ENCODE results near the gene SELENOP.
"Not testable (repeated sequence)": the region's sequence is repeated elsewhere in the genome, so short reads cannot be mapped to it uniquely, and the experiment has no call there.

SELENOP gene

DNA sequence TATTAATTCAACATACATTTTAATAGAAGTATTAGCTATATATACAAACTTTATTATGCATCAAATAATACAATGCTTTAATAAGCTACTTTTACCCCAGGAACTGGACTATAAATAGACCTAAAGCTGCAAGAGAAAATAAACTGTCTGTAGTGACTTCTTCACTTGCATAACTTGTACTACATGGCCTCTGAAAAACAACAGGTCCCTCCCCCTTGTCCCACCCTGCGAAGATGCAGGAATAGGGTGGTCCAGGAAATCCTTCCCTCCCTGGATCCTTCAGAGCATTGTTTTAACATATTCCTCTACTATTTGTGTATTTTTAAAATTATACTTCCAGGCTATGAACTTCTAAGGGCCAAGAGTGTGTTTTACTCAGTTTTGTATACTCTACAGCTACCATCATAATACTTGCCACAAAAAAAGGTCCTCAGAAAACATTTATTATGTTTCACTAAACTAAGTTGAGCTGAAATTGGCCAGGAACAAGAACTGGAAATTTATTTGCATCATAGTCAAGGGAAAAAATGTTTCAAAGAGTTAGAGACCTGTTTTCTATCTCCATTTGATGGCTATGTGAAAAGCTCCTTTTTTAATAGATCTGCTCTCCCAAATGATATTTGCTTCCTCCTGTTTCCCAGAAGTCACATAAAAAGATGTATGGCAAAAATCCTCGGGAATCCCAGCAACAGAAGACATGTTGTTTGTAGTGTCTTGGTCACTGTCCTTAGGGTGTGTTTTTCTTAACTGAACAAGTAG is 15.2 kb upstream of the SELENOP start:
- no peak for DNase-seq (ENCODE audit: low read depth in 4 of 4, low spot score in 1 of 4)

DNA sequence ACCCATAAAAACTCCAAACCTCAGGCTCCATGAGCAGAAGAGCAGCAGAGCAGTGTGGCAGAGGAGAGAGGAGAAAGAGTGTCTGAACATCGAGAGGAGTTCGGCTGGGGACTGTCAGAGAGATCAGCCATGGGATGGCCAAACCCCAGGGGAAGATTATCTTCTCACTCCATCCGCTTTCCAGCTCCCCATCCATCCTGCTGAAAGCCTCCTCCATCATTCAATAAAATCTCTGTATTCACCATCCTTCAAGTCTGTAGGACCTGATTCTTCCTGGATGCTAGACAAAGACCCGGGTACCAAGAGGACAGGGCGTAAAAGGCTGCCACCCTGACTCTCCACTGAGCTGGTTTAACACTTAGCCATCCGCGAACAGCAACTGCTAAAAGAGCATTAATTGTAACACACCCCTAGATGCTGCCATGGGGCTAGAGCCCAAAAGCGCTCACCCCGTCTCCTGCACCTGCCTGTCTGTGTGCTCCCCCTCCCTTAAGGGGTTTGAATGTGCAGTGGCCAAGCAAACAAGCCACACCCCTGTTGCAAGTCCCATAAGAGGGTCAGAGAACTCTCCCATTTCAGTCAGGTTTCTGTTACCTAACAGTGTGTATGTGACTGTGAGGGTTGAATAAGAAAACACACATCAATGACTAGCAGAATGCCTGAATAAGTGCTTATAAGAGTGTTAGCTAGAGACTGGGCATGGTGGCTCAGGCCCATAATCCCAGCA is 13.9 kb upstream of the SELENOP start:
- no peak for DNase-seq (ENCODE audit: low read depth in 4 of 4, low spot score in 1 of 4)

DNA sequence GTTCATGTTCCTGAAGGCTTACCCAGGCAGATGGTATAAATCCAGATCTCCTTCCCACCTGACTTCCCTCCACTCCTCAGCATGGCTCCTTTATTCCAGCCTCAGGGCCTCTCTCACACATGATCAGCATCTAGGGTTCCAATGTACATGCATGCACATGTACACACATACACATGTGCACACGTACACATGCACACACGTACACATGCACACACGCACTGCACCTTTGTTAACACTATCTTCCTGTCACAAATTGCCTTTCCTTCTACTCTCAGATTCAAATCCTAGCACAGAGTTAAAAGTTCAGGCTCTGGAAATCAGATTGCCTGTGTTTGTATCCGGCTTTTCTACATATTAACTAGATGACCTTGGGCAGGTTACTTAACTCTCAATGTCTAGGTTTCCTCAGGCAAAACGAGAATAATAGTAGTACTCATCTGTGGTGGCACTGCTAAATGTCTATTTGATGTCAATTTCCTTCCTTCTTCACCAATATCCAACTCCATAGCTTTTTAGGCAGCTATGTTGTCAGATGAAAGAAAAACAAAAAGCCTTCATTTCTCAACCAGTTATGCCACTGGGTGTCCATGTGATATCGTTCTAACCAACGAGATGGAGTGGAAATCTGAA is 12.8 kb upstream of the SELENOP start:
- DNase-seq (ENCODE audit: low read depth in 4 of 4, low spot score in 1 of 4) = no peak

DNA sequence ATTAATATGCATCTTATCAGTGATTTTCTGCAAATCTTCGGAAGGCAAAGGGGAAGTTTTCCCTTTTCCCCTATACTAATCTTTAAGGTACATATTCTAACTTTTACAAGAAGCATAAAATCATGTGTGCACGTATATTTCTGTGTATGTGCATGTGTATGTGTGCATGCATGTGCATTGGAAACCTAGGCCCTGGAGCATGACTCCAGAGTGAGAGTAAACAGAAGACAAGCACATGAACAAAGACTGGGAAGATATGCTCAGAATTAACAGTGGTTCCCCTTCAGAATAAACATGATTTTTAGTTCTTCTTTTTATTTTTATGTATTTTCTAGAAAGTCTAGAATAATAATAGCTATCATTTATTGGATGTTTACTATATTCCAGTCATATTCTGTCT is 10.9 kb upstream of the SELENOP start:
- DNase-seq (ENCODE audit: low read depth in 4 of 4, low spot score in 1 of 4) = no peak

DNA sequence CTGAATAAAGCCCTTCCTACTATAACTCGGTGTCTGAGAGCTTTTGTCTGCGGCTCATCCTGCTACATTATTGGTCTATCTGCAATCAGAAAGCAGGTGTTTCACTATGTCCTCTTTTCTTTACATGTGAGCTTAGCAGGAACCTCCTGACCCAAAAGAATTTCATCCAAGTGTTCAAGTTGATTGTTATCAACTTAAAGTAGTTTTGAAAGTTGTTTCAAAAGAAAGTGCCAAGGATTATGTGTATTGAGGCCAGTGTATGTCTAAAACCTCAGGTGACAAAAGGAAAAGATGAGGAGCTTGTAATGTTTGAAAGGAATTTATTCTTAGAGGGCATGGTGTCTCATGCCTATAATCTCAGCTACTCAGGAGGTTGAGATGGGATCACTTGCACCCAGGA is 8.1 kb upstream of the SELENOP start:
- no peak for DNase-seq (ENCODE audit: low read depth in 4 of 4, low spot score in 1 of 4)

DNA sequence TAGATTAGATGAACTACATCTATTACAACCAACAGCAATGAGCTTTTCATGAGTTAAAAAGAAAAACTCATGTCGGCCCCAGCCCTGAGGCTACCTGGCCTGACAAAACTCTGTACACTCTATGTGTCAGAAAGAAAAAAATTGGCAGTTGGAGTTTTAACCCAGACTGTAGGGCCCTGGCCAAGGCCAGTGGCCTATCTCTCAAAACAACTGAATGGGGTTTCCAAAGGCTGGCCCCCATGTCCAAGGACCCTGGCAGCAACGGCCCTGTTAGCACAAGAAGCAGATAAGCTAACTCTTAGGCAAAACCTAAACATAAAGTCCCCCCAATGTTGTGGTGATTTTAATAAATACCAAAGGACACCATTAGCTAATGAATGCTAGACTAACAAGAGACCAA is 4.9 kb upstream of the SELENOP start:
- DNase-seq (ENCODE audit: low read depth in 4 of 4, low spot score in 1 of 4) = not testable (repeated sequence)

DNA sequence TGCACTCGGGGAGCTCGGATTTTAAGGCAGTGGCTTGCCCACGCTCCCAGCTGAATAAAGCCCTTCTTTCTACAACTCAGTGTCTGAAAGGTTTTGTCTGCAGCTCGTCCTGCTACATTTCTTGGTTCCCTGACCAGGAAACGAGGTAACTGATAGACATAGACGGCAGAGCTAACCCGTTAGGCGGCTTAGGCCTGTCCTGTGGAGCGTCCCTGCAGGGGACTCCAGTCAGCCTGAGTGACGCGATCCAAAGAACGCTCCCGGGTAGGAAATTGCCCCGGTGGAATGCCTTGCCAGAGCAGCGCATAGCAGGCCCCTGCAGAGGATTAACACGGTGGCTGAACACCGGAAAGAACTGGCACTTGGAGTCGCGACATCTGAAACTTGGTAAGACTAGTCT is 1.8 kb upstream of the SELENOP start:
- DNase-seq (ENCODE audit: low read depth in 4 of 4, low spot score in 1 of 4) = no peak

DNA sequence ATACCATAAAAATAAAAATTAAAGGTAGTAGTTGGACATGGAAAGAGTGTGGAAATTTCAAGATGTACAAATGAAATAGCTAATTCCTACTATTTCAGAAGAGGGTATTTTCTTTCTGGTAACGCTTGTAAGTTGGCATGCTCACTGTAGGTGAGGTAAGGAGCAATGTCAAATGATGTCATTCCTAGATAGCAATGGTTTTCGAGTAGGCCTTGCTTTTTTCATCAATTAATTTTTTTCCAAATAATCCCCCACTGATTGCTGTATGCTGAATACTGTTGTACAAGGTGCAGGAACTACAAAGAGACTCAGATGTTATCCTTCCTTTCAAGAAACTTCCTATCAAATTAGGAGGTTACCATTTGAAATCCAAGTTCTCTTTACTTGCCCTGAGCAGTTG is 928 bp upstream of the SELENOP start:
- DNase-seq (ENCODE audit: low read depth in 4 of 4, low spot score in 1 of 4) = no peak

DNA sequence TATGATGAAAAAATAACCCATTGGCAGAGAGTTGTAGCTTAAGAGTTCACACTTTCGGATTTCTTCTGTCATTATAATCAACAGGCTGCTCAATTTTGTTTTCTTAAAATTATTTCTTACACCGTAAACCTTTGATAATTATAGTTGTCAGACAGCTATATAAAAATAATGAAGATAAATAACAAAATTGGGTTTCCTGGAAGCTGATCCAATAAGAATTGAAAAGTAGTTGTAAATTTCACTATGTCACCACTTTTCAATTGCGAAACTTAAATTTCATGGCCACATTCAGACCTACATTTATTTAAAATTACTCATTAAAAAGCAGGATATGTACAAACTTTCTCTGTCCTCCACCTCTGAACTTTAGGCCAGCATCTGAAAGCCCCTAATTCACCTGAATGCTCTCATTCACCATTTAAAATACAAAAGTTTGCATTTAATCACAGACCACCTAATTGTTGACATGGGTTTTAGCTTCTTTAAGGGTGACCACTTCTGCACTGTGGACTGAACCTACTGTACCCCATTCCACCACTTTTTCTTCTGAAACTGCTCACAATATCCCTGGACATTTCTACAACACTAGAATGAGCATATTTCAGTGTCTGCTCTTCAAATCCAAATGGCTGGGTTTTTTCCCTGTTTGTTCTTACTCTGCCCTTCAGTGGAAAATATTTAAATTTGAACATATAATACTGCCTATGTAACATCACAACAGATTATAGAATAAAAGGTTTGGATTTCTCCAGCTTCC is 680 bp downstream of the SELENOP start:
- no peak for DNase-seq (ENCODE audit: low read depth in 4 of 4, low spot score in 1 of 4)

DNA sequence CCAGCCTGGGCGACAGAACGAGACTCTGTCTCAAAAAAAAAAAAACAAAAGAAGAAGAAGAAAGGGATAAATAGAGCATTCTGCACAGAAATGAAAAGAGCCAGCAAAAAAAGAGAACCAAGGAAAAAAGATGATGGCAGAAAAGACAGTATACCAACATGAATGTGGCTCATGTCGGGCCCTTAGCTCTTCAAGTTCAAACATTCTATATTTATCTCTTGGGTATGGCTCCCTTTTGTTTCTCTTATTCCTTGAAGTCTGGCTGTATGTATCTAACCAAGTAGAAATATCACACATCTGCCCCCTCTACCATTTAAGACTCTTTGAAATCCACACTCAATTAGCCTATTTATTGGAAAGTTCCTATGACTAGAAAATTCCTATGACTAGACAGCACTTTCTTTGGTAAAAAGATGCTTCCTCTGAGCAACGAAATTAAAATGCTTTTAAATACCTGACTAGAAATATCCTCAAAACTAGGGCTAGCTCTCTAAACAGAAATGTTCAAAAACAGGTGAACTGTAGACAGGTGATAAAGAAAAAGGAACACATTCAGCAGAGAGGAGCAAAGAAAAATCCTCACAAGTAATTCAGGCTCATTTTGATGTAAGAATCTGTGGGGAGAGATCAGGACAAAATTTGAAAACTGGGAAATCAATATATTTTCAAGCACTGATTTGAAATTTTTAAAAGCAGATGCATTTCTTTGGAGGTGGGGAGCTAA is 2.6 kb downstream of the SELENOP start:
- no peak for DNase-seq (ENCODE audit: low read depth in 4 of 4, low spot score in 1 of 4)

DNA sequence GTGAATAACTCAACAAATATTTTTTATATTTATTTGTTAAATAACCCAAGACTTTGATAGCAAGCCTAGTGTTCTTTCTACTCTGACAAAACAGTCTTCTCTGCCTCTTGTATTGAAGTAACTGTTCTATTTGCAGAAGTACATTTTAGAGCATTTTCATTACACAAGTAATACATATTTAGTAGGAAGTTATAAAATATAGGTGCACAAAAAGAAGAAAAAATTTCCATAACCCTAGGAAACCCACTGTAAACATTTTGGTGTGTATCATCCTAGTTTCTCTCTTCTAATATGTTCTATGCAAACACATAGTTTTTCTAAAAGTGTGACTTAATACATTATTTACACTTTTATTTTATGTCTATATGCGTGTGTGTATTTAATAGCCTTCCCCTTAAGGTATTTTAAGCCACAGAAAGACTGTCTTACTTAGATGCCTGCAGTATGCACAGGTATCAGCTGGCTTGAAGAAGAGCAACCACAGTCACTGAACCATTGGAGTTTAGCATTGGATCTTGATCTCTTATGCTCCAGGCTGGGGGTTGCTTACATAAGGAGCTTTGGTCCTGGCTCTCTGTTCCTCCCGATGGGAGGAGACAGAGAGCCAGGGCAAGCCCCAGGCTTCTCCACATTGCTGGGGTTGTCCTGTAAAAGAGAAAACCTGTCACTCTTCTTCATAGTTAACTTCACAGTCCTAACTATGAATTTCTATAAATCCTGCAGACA is 3.8 kb downstream of the SELENOP start:
- no peak for DNase-seq (ENCODE audit: low read depth in 4 of 4, low spot score in 1 of 4)

DNA sequence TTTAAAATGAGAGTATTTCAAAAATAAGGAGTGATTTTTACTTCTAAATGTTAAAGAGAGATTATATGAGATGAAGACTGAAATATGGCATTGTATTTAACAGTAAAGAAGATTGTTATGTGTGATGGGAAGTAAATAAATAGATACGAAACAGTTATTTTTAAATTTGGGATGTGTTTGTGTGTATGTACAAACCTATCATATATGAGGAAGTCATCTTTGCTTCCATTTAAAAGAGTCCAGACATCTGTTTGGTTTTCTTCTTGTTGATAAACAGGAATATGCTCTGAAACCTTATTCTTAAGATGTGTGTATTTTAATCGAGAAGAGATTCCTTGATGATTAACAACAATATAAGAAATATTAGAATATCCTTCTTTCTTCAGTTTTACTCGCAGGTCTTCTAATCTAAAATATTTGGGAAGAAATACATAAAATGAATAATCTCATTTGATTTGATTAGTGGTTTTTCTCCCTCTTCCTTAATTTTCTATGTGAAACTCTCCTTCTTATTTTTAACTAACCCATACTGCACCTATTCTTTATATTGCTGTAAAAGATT is 4.9 kb downstream of the SELENOP start:
- DNase-seq (ENCODE audit: low read depth in 4 of 4, low spot score in 1 of 4) = no peak

DNA sequence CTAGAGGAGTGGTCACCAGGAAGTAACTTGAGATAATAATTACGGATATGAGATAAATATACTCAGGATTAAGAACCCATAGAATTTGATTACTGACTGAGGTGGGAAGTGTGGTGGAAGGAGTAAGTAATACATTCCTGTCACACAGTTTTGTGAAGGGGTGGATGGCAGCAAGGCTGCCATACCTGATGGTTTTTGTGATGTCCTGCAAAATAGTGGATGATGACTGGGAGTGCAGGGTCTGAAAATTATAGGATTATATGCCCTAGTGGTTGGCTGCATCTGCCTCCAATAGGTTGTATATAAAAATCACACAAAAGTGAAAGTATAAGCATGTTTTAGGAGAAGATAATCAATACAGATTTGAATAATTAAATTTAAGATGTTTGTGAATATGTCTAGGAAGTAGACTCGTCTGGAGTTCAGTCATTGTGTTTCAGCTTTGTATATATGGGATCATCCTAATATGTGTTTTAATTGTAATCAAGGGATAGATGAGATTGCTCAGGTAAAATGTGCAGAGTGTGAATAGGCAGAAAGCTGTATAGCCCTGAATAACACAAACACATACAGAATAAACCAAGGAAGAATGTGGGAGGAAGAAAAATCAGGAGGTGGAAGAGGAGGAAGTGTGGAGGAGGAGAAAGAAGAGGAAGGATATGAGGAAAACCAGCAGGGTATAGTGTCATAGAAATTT is 5.5 kb downstream of the SELENOP start:
- no peak for DNase-seq (ENCODE audit: low read depth in 4 of 4, low spot score in 1 of 4)

DNA sequence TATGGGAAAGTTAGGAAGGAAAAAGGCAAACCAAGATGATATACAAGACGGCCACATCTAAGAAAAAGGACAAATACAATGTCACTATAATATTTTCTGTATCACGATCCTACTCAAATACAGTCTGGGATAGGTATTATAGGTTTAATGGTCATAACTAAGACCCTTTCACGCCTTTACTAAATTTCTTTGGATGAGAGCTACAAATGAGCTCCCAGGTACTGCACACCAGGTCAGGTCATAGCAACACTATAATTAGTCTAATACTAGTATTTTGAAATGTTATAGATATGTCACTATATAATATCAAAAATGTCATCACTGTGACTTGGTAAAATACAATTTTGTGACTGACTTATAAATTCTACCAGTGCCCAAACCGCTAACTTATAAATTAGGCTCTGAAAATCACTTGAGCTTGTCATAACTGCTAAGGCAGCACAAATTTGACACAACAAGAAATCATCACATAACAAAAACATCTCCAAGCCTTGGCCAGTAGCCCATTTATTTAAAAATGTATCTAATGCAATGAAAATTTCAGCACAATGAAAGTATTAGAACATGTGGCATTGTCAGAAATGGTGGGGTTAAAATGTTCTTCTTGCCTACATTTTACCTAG is 6.9 kb downstream of the SELENOP start:
- no peak for DNase-seq (ENCODE audit: low read depth in 4 of 4, low spot score in 1 of 4)

DNA sequence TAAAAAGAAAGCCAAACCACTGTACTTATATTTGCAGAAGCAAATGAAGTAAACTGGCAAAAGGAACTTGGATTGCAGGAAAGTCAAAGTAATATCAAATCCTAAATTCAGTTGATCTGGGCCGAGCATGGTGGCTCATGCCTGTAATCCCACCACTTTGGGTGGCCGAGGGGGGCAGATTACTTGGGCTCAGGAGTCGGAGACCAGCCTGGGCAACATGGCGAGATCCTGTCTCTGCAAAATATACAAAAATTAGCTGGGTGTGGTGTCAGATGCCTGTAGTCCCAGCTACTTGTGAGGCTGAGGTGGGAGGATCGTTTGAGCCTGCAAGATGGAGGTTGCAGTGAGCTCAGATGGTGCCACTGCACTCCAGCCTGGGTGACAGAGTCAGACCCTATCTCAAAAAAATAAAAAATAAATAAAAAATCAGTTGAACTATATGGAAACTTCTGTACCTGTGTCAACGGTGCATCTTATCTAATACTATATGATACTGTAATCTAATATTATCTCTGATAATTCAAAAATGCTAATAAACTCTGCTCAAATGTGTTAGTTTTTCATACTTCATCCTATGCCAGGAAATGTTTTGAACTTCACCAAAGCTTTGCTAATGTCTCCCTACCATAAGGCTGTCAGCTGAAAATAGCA is 10.1 kb downstream of the SELENOP start:
- DNase-seq (ENCODE audit: low read depth in 4 of 4, low spot score in 1 of 4) = no peak

DNA sequence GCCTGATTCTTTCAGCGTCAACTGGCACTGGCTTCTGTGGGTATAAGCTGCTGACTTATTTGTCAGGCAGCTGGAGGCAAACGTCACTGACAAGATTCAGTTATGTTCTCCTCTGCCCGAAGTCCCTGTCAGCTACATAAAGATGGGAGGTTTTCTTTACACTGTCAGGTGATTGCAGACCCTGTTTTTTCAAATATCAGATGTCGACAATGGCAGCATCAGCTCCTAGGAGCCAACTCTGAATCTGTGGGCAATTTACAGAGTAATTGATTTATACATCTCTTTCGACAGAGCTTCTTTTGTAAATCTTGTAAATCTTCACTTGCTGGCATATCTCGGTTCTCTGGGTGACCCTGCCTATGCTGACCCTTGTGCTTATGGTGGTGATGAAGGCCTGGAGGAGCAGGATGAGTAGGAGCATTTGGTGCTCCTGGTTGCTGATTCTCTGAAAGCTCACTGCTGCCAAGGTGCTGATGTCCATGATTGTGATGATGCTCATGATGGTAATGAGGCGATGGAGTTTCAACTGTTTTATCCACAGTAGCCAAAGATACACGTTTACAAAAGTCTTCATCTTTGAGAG is 10.9 kb downstream of the SELENOP start:
- no peak for DNase-seq (ENCODE audit: low read depth in 4 of 4, low spot score in 1 of 4)

DNA sequence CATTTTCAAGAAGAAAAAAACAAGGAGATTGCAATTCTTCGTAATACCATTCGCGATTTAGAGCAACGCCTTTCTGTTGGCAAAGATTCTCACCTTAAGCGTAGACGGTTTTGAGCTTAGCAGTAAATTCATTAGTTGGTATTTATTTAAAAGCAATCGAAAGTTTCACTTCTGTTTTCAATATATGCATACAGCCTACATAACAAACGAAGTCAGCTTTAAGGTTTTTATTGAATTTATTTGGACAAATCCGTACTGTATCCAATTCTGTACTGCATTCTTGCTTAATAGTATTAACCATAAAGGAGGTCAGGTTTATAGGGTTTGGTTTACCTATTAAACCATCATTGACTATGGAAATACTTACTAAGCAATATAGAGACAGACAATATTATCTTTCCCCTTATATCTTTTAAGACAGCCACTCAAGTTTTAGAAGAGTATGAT is 12.0 kb downstream of the SELENOP start:
- no peak for DNase-seq (ENCODE audit: low read depth in 4 of 4, low spot score in 1 of 4)

DNA sequence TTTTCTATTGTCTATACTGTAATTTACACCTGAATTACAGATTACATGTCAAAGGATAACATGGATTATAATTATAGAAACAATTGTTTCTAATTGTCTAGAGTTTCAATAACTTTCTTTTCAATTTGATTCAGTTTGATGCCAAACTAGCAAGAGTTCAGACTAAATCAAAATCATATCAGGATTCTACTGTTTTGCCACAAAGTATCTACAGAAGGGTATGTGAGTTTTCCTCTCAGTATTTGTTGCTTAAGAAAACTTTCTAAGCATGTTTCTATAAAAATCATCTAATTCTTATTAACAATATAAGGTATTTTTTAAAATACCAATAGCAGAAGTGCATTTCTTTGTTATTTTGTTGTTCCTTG is 12.5 kb downstream of the SELENOP start:
- no peak for DNase-seq (ENCODE audit: low read depth in 4 of 4, low spot score in 1 of 4)
